Measurements from ENCODE around the gene TRMT2A. TPM values are rescaled to one million over a fixed set of nuclear protein-coding genes. Genes with fewer than 3 reads are reported as not detected.

Gene TRMT2A
- total RNA-seq, 2 experiments from 2014 or later = 97.5 to 118 TPM

GRCh38 chr22:20158391-20159036 is 41.5 kb upstream of the TRMT2A start:
- H2AFZ ChIP-seq (ENCODE audit: low read length) = no peak overlapping the region
- intact Hi-C loops (cut with micrococcal nuclease; ENCODE audit: unreplicated experiment) = loop anchor here (10.0 kb wide), 2 partner anchors 296 to 536 kb away; no protein-coding TSS in a partner anchor
- H3K79me2 ChIP-seq (ENCODE audit: insufficient read depth, low read depth, low read length) = no peaks in the 10 kb centered on the region
- no peaks in the 10 kb centered on the region for H3K9me3 ChIP-seq (ENCODE audit: low read length)
- CTCF ChIA-PET (ENCODE audit: unreplicated experiment) = no interaction called here
- BruUV-seq (replicated peaks) = no TSS peak
- H3K4me1 ChIP-seq (ENCODE audit: insufficient read depth, low read length, poor library complexity, severe bottlenecking) = no peaks in the 10 kb centered on the region
- TF ChIP-seq EZH2phosphoT487 (IDR thresholded peaks at IDR 0.05; ENCODE audit: borderline replicate concordance, low read depth, low read length) = no peak
- TF ChIP-seq CTCF (conservative IDR thresholded peaks at IDR 0.05; ENCODE audit: low read length) = no peak
- POLR2A ChIA-PET = no interaction called here
- H3K4me3 ChIP-seq (ENCODE audit: low read depth, low read length, poor library complexity, severe bottlenecking) = no peak overlapping the region
- H4K20me1 ChIP-seq (ENCODE audit: insufficient read depth, low read length) = no peaks in the 10 kb centered on the region
- no peak overlapping the region for H3K4me2 ChIP-seq (ENCODE audit: low read length)
- DNase-seq (ENCODE audit: low spot score) = no peak
- H3K9me2 ChIP-seq (ENCODE audit: insufficient read depth, low read length) = no peaks in the 10 kb centered on the region
- no peaks in the 10 kb centered on the region for H3K36me3 ChIP-seq (ENCODE audit: insufficient read depth, low read length)
- H3K27ac ChIP-seq (ENCODE audit: low read depth, low read length, poor library complexity, severe bottlenecking) = no peak overlapping the region

GRCh38 chr22:20157430-20158183 is 40.6 kb upstream of the TRMT2A start:
- no TSS peak for BruUV-seq (replicated peaks)
- Histone ChIP-seq H3K4me2 (ENCODE audit: low read length) (no peak overlapping the region), H3K79me2 (ENCODE audit: insufficient read depth, low read depth, low read length) (no peaks in the 10 kb centered on the region), H4K20me1 (ENCODE audit: insufficient read depth, low read length) (no peaks in the 10 kb centered on the region), H3K9me3 (ENCODE audit: low read length) (no peaks in the 10 kb centered on the region), H3K9me2 (ENCODE audit: insufficient read depth, low read length) (no peaks in the 10 kb centered on the region), H3K27ac (ENCODE audit: low read depth, low read length, poor library complexity, severe bottlenecking) (no peak overlapping the region), H3K4me3 (ENCODE audit: low read depth, low read length, poor library complexity, severe bottlenecking) (no peak overlapping the region), H3K36me3 (ENCODE audit: insufficient read depth, low read length) (no peaks in the 10 kb centered on the region), H3K4me1 (ENCODE audit: insufficient read depth, low read length, poor library complexity, severe bottlenecking) (no peaks in the 10 kb centered on the region), H2AFZ (ENCODE audit: low read length) (no peak overlapping the region)
- intact Hi-C loops (cut with micrococcal nuclease; ENCODE audit: unreplicated experiment) = loop anchor here (1.0 to 10.0 kb wide), 5 partner anchors 81 to 537 kb away; partner anchors contain the start of gene RTN4R
- TF ChIP-seq CTCF (conservative IDR thresholded peaks at IDR 0.05; ENCODE audit: low read length) = no peak
- no peak for TF ChIP-seq EZH2phosphoT487 (IDR thresholded peaks at IDR 0.05; ENCODE audit: borderline replicate concordance, low read depth, low read length)
- DNase-seq (ENCODE audit: low spot score) = no peak
- ChIA-PET POLR2A (no interaction called here), CTCF (ENCODE audit: unreplicated experiment) (interaction anchor here (0.6 kb wide), 1 partner anchor 81 kb away, joined by 4 read pairs; no protein-coding TSS in a partner anchor)

All from OCI-LY7 (cell line).